GM21515 (cell line): ENCODE data around the gene ARHGAP42.

ENCODE experiments used
- ATAC-seq: cut with Tn5 transposase; IDR thresholded peaks from one replicate; pipeline ENCODE4 v1.9.1; 2021; ENCODE audit not compliant: unreplicated experiment

Gene ARHGAP42

GRCh38 chr11:100827934-100828661 lies 141.0 kb downstream of the ARHGAP42 start:
- peak; percentile 83 for ATAC-seq

- no peak for ATAC-seq
Measured at GRCh38 chr11:100830274-100830673, 143.2 kb downstream of the ARHGAP42 start.

- ATAC-seq, result no peak
Measured at GRCh38 chr11:100830978-100831732, 144.1 kb downstream of the ARHGAP42 start.

- no peak for ATAC-seq
Measured at GRCh38 chr11:100831929-100832494, 144.9 kb downstream of the ARHGAP42 start.

- ATAC-seq, result no peak
Measured at GRCh38 chr11:100832829-100833228, 145.7 kb downstream of the ARHGAP42 start.

- no peak for ATAC-seq
Measured at GRCh38 chr11:100833276-100833675, 146.2 kb downstream of the ARHGAP42 start.

GRCh38 chr11:100835854-100836253 lies 148.8 kb downstream of the ARHGAP42 start:
- ATAC-seq, result no peak

GRCh38 chr11:100837311-100837710 lies 150.2 kb downstream of the ARHGAP42 start:
- no peak for ATAC-seq

- ATAC-seq, result no peak
Measured at GRCh38 chr11:100841711-100842407, 154.8 kb downstream of the ARHGAP42 start.

- no peak for ATAC-seq
Measured at GRCh38 chr11:100847696-100848216, 160.7 kb downstream of the ARHGAP42 start.

GRCh38 chr11:100849009-100849900 lies 162.2 kb downstream of the ARHGAP42 start:
- no peak for ATAC-seq

- no peak for ATAC-seq
Measured at GRCh38 chr11:100849901-100850235, 162.8 kb downstream of the ARHGAP42 start.

GRCh38 chr11:100851147-100851546 lies 164.1 kb downstream of the ARHGAP42 start:
- no peak for ATAC-seq

GRCh38 chr11:100851584-100852152 lies 164.6 kb downstream of the ARHGAP42 start:
- no peak for ATAC-seq

GRCh38 chr11:100855466-100856067 lies 168.5 kb downstream of the ARHGAP42 start:
- ATAC-seq, result peak; percentile 72

- ATAC-seq, result no peak
Measured at GRCh38 chr11:100857236-100858005, 170.3 kb downstream of the ARHGAP42 start.

GRCh38 chr11:100860318-100861155 lies 173.4 kb downstream of the ARHGAP42 start:
- no peak for ATAC-seq

GRCh38 chr11:100861212-100861611 lies 174.1 kb downstream of the ARHGAP42 start:
- ATAC-seq, result no peak
